Measurements from ENCODE around the gene SLC38A11. TPM values are rescaled to one million over a fixed set of nuclear protein-coding genes. Genes with fewer than 3 reads are reported as not detected.

Gene SLC38A11
- total and polyA plus RNA-seq, 2 of the 13 experiments (the other 11 are each of a cell fraction or from before 2014, with no cell fraction given): 14.0 to 14.3 TPM

- Histone ChIP-seq H2AFZ (ENCODE audit: low read length) (no peak overlapping the region), H3K9me3 (ENCODE audit: low read length) (no peaks in the 10 kb centered on the region), H3K36me3 (replicated peaks in 1 of 2; ENCODE audit: control insufficient read depth in 1 of 2, insufficient read depth in 2 of 2, low read length in 2 of 2) (no peaks in the 10 kb centered on the region), H4K20me1 (ENCODE audit: insufficient read depth, low read length) (no peaks in the 10 kb centered on the region), H3K9ac (ENCODE audit: insufficient read depth, low read depth, low read length) (no peak overlapping the region), H3K4me1 (ENCODE audit: insufficient read depth, low read length) (peaks cover 49% of the 10 kb centered on the region), H3K79me2 (ENCODE audit: insufficient read depth, low read length) (peaks cover 3% of the 10 kb centered on the region), H3K27ac (ENCODE audit: extremely low read length, insufficient read depth, low read length) (no peak overlapping the region), H3K27me3 (ENCODE audit: control insufficient read depth in 1 of 2, insufficient read depth in 2 of 2, low read length in 2 of 2) (no peaks in the 10 kb centered on the region), H3K4me2 (ENCODE audit: low read depth, low read length) (no peak overlapping the region), H3K4me3 (replicated peaks in 1 of 3; ENCODE audit: insufficient read depth in 1 of 3, low read depth in 2 of 3, low read length in 3 of 3) (no peak overlapping the region)
- POLR2A ChIA-PET: interaction anchor here (1.1 to 2.1 kb wide), 4 partner anchors 15 to 49 kb away, joined by 3 to 6 read pairs (median 4); no protein-coding TSS in a partner anchor
- 96% methylated on average over 5 of the region's 5 CpGs for WGBS (ENCODE audit: low lambda C conversion rate)
- CTCF ChIA-PET (ENCODE audit: low intra/inter-chr PET ratio, low total read pairs): no interaction called here
- BruUV-seq (replicated peaks): no TSS peak
- FAIRE-seq (no peak), ATAC-seq (no peak), DNase-seq (ENCODE audit: low spot score) (no peak)
- in situ Hi-C loops (cut with HindIII; ENCODE audit: extremely low pct_ligation_motif_present, low pct_unique_long_range_greater_than_20kb): no loop called here
- intact Hi-C loops (cut with micrococcal nuclease; ENCODE audit: unreplicated experiment): no loop called here
- TF ChIP-seq ATF7 (IDR thresholded peaks at IDR 0.05): no peak
- TF ChIP-seq ATF7 (CRISPR knock-in tag; IDR thresholded peaks at IDR 0.05): no peak
- no peak for TF ChIP-seq BCLAF1 (IDR thresholded peaks at IDR 0.05)
- TF ChIP-seq PITX1 (CRISPR knock-in tag; IDR thresholded peaks at IDR 0.05): no peak
- TF ChIP-seq PTBP1 (IDR thresholded peaks at IDR 0.05; ENCODE audit: low read depth, low read length, poor library complexity, severe bottlenecking): no peak
- no peak for TF ChIP-seq ONECUT2 (CRISPR knock-in tag; IDR thresholded peaks at IDR 0.05)
- TF ChIP-seq ZNF670 (CRISPR knock-in tag; IDR thresholded peaks at IDR 0.05; ENCODE audit: borderline replicate concordance): no peak
- no peak for TF ChIP-seq TEAD3 (CRISPR knock-in tag; optimal IDR thresholded peaks at IDR 0.05; ENCODE audit: borderline replicate concordance)
- no peak for TF ChIP-seq REXO4 (CRISPR knock-in tag; IDR thresholded peaks at IDR 0.05; ENCODE audit: borderline replicate concordance)
- TF ChIP-seq, protein P1, sequence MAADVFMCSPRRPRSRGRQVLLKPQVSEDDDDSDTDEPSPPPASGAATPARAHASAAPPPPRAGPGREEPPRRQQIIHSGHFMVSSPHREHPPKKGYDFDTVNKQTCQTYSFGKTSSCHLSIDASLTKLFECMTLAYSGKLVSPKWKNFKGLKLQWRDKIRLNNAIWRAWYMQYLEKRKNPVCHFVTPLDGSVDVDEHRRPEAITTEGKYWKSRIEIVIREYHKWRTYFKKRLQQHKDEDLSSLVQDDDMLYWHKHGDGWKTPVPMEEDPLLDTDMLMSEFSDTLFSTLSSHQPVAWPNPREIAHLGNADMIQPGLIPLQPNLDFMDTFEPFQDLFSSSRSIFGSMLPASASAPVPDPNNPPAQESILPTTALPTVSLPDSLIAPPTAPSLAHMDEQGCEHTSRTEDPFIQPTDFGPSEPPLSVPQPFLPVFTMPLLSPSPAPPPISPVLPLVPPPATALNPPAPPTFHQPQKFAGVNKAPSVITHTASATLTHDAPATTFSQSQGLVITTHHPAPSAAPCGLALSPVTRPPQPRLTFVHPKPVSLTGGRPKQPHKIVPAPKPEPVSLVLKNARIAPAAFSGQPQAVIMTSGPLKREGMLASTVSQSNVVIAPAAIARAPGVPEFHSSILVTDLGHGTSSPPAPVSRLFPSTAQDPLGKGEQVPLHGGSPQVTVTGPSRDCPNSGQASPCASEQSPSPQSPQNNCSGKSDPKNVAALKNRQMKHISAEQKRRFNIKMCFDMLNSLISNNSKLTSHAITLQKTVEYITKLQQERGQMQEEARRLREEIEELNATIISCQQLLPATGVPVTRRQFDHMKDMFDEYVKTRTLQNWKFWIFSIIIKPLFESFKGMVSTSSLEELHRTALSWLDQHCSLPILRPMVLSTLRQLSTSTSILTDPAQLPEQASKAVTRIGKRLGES (CRISPR knock-in tag; IDR thresholded peaks at IDR 0.05; ENCODE audit: borderline replicate concordance): no peak
- no peak for TF ChIP-seq CREB1 (IDR thresholded peaks at IDR 0.05)
- TF ChIP-seq CREB1 (CRISPR knock-in tag; IDR thresholded peaks at IDR 0.05): no peak
- TF ChIP-seq HCFC1 (IDR thresholded peaks at IDR 0.05; ENCODE audit: low read depth, low read length): no peak
- TF ChIP-seq ZNF816 (CRISPR knock-in tag; IDR thresholded peaks at IDR 0.05; ENCODE audit: borderline replicate concordance): no peak
- no peak for TF ChIP-seq ZNF160 (CRISPR knock-in tag; IDR thresholded peaks at IDR 0.05)
- no peak for TF ChIP-seq ZNF543 (CRISPR knock-in tag; IDR thresholded peaks at IDR 0.05)
- no peak for TF ChIP-seq ZFP82 (CRISPR knock-in tag; IDR thresholded peaks at IDR 0.05; ENCODE audit: borderline replicate concordance)
- no peak for TF ChIP-seq ZNF557 (CRISPR knock-in tag; IDR thresholded peaks at IDR 0.05)
- no peak for TF ChIP-seq RAD51 (IDR thresholded peaks at IDR 0.05; ENCODE audit: borderline replicate concordance)
- no peak for TF ChIP-seq CTCF (CRISPR knock-in tag; IDR thresholded peaks at IDR 0.05)
- no peak for TF ChIP-seq ZFYVE20 (CRISPR knock-in tag; IDR thresholded peaks at IDR 0.05; ENCODE audit: borderline replicate concordance, low read depth)
Measured at GRCh38 chr2:164891460-164891859, 63.9 kb downstream of the SLC38A11 start.

All from HepG2 (cell line).